ENCODE measurements around the gene GPA33.

The GPA33 gene

DNA sequence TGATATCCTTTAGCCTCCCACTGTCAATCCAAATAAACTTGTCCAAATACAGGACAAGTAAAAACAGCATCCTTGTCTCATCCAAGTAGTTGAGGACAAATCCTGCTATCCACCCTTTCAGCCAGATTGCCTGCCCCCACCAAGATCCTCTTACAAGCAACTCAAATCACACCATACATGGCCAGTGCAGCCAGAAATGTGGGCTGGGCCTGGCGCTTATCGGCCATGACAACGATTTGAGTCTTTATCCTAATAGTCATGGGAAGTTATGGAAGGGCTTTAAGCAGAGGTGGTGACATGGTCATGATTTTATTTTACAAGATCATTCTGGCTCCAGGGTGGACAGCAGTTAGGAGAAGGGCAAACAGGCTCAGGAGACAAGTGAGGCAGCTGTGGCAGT, 6.3 kb downstream of the GPA33 start:
- Mint-ChIP-seq H3K4me3 (no peak overlapping the region), H3K27me3 (no peaks in the 10 kb centered on the region), H3K4me1 (ENCODE audit: low read depth) (peaks cover 4% of the 10 kb centered on the region), H3K36me3 (peaks cover 8% of the 10 kb centered on the region), H3K9me3 (ENCODE audit: low read depth) (no peaks in the 10 kb centered on the region), H3K27ac (no peak overlapping the region)

DNA sequence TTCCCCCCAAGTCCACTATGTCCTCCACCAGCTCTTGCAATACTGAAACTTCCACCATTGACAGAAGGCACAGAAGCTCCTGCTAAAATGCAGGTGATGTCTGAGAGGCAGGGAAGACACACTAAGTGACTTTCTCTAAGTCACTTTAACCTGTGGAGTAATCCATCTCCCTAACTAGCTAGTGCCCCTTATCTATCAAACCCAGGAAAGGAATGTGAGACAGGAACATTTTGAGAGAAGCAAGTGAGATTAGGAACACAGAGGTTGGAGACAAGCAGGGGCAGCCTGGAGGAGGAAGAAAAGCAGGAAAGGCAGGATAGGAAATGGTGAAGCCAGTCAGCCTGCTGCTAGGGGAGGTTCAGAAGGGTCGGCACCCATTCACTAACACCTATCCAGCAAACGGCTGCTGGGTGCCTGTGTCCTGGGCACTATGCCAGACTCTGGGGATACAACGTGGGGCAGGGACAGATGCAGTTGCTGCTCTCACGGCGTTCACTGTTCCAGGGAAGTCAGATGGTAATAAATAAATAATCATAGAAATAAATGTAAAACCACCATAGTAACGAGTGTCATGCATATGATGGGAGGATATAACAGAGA, 7.0 kb downstream of the GPA33 start:
- H3K27me3 Mint-ChIP-seq: no peaks in the 10 kb centered on the region
- H3K9me3 Mint-ChIP-seq (ENCODE audit: low read depth): no peaks in the 10 kb centered on the region
- peaks cover 3% of the 10 kb centered on the region for H3K4me1 Mint-ChIP-seq (ENCODE audit: low read depth)
- no peak overlapping the region for H3K27ac Mint-ChIP-seq
- H3K4me3 Mint-ChIP-seq: no peak overlapping the region
- H3K36me3 Mint-ChIP-seq: peaks cover 8% of the 10 kb centered on the region

DNA sequence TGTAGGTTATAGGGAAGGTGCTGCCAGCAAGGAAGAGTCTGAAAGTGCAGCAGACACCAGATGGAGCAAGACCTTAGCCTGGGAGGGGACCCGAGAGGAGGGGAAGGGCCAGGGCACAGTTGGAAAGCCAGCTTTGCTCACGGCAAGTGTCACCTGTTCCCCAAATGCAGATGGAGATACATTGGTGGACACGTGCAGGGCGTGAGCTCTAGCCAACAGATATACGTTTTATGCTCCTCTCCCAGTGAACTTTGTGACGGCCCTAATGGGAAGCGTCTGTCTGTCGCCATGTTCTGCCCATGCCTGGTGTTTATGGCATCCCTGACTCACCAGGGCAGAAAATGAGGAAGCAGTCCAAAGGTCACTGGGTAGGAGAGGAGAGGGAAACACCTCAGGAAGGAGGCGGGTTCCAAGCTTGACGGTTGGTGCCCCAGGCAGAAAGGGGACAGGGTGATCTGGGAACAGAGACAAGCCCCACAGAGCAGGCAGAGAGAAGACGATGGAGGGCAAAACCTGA, 7.6 kb downstream of the GPA33 start:
- Mint-ChIP-seq H3K36me3 (peaks cover 8% of the 10 kb centered on the region), H3K4me1 (ENCODE audit: low read depth) (peaks cover 3% of the 10 kb centered on the region), H3K27ac (no peak overlapping the region), H3K27me3 (no peaks in the 10 kb centered on the region), H3K9me3 (ENCODE audit: low read depth) (no peaks in the 10 kb centered on the region), H3K4me3 (no peak overlapping the region)

DNA sequence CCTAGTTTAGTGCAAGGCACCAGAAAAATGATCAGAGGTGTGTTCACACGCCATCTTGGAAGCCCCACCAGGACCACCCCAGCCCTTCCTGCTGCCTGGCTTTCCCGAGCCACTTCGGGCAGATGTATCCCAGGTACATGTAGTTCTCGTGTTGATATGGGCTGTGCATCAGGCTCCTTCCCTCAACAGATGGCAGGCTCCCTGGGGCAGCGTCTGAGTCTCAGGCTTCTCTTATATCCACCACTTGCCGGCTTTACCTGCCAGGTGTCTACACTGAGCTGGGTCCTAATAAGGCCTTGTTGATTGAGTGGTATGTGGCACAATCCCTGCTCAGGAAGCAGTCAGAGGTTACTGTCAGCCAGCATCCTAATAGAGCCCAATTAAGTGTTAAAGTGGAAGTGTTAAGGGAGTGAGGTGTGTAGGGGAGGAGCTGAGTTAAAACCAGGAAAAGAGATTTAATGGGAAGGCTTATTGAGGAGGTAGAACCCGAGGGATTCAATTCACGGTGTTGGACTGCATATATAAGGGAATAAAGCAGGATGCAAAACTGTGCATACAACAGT, 8.5 kb downstream of the GPA33 start:
- Mint-ChIP-seq H3K27ac (no peak overlapping the region), H3K4me3 (no peak overlapping the region), H3K27me3 (no peaks in the 10 kb centered on the region), H3K9me3 (ENCODE audit: low read depth) (no peaks in the 10 kb centered on the region), H3K4me1 (ENCODE audit: low read depth) (peaks cover 4% of the 10 kb centered on the region), H3K36me3 (peaks cover 10% of the 10 kb centered on the region)

DNA sequence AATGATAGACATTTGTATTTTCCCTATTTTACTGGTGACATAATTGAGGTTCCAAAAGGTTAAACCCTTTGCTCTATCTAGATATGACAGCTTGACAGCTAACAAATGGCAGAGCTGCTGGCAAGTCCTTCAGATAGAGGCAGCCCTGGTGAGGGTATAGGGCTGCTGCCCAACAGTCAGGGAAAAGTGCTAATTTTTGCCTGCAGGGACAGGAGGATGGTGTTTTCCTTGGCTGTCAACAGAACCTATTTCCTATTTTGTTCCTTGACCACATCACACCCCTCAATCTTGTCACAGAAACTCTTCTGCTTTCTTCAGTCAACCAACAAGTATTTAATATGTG, 12.3 kb downstream of the GPA33 start:
- Mint-ChIP-seq H3K9me3 (ENCODE audit: low read depth) (no peaks in the 10 kb centered on the region), H3K4me1 (ENCODE audit: low read depth) (peaks cover 15% of the 10 kb centered on the region), H3K36me3 (peaks cover 12% of the 10 kb centered on the region), H3K27me3 (no peaks in the 10 kb centered on the region), H3K4me3 (no peak overlapping the region), H3K27ac (no peak overlapping the region)

DNA sequence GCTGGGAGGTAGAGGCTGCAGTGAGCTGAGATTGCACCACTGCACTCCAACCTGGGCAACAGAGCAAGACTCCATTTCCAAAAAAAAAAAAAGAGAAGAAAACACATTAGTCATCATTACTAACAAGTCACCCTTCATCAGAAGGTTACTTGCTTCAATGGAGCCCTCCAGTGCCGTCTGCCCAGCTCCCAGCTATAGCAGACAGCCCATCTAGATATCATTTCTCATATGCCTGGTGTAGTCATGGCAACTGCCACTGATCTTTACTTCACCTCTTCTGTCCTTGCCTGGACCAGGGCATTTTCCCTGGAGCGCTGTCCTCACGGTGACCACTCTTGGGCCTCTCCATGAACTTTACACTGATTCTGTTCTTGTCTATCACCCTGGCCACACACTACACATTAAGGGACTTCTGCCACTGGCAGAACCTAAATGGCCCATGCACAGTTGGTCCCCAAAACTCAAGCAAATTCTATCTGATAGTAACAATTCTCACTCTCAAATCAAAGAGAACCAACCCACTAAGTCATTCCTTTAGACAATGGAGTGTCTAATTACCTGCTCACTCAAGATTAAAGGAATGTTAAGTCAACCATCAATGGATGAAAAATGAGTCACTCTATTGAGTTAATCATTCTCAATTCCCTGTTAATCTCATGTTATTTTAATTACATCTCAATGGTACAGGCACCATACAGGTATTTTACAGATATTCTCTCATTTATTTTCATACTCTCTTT, 12.9 kb downstream of the GPA33 start:
- Mint-ChIP-seq H3K36me3 (peaks cover 12% of the 10 kb centered on the region), H3K9me3 (ENCODE audit: low read depth) (no peaks in the 10 kb centered on the region), H3K4me1 (ENCODE audit: low read depth) (peaks cover 15% of the 10 kb centered on the region), H3K27ac (no peak overlapping the region), H3K27me3 (no peaks in the 10 kb centered on the region), H3K4me3 (no peak overlapping the region)

DNA sequence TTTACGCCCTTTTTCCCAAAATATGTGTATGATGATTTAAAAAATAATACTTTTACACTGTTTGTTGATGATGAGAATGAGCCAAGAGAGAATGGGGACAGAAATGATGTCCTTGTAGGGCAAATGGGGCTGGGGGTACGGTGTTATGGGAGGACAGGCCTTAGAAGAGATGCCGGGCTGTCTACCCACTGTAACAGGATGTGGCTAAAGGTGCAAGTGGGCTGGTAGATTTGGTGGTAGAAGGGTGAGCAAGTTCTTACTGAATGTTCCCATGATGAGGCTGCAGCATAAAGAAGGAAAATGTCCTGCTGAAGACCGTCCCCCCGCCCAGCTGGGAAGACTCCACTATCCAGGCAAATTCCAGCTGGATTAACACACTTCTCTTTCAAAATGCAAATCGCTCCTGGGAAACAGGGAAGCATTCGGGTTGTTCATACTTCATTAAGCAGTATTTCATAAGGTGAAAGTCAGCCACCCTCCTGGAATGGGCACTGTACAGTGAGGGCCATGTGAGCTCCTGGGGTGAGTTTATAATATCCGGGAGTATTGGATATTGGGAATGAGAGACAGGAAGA, 14.0 kb downstream of the GPA33 start:
- Mint-ChIP-seq H3K4me1 (ENCODE audit: low read depth) (peaks cover 15% of the 10 kb centered on the region), H3K9me3 (ENCODE audit: low read depth) (no peaks in the 10 kb centered on the region), H3K27me3 (no peaks in the 10 kb centered on the region), H3K36me3 (peaks cover 12% of the 10 kb centered on the region), H3K27ac (no peak overlapping the region), H3K4me3 (no peak overlapping the region)

DNA sequence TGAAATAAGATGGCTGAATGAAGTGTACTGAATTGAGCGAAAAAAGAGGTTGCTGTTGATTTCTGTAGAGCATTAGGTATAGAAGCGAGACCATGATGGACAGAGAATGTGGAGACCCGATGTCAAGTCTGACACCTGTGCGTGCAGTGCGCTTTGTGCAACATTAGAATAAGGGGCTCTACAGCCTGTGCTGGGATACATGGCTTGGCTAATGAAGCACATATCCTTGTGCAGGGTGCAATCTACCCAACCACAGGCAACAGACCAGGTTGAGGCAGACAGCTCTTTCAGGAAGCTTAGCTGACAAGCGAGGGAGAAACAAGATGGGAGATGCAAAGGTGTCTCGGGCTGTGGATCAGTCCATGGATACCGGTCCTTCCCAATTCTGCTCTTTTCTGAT, 18.9 kb downstream of the GPA33 start:
- no peak overlapping the region for H3K27ac Mint-ChIP-seq
- no peak overlapping the region for H3K4me3 Mint-ChIP-seq
- peaks cover 9% of the 10 kb centered on the region for H3K4me1 Mint-ChIP-seq (ENCODE audit: low read depth)
- H3K36me3 Mint-ChIP-seq: peaks cover 2% of the 10 kb centered on the region
- no peaks in the 10 kb centered on the region for H3K9me3 Mint-ChIP-seq (ENCODE audit: low read depth)
- no peaks in the 10 kb centered on the region for H3K27me3 Mint-ChIP-seq

DNA sequence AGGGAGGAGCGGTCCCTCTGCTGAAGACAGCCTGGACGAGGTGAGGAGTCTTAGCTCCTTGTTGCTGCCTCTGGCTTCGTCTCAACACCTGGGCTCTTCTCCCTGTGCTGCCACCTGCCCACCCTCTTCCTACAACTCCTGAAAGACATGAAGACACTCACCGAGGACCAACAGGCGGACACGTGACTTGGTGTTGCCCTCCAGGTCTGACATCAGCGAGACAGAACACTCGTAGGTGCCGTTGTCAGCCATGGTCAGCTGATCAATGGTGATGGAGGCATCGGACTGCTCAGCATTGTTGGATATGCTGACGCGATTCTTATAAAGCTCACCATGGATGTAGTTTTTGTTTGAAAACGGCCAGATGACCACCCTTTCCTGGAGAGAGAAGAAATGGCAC, 21.4 kb downstream of the GPA33 start:
- no peaks in the 10 kb centered on the region for H3K4me1 Mint-ChIP-seq (ENCODE audit: low read depth)

DNA sequence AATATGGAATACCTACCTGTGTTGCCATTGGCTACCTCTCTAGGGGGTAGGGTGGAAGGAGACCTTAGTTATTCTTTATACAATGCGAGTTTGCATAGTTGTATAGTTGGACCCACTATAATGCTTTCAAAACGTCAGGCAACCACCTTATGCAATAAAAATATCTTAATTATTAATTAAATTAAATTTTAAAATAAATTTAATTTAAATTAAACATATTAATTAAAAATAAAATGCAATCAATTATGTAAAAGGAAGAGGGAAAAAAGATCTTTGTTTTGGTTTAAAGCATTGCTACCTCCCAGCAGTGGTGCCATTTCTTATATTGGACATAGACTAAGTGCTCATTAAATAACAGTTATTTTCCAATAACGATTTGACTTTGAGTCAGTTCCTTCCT, 22.3 kb downstream of the GPA33 start:
- H3K4me3 Mint-ChIP-seq: no peak overlapping the region
- H3K36me3 Mint-ChIP-seq: no peaks in the 10 kb centered on the region
- H3K9me3 Mint-ChIP-seq (ENCODE audit: low read depth): no peaks in the 10 kb centered on the region
- H3K27ac Mint-ChIP-seq: no peak overlapping the region
- H3K27me3 Mint-ChIP-seq: no peaks in the 10 kb centered on the region
- H3K4me1 Mint-ChIP-seq (ENCODE audit: low read depth): no peaks in the 10 kb centered on the region

More for the DNA sequence above, 21.4 kb downstream of the GPA33 start:
- Mint-ChIP-seq H3K27me3 (no peaks in the 10 kb centered on the region), H3K36me3 (no peaks in the 10 kb centered on the region), H3K27ac (no peak overlapping the region), H3K4me3 (no peak overlapping the region), H3K9me3 (ENCODE audit: low read depth) (no peaks in the 10 kb centered on the region)

DNA sequence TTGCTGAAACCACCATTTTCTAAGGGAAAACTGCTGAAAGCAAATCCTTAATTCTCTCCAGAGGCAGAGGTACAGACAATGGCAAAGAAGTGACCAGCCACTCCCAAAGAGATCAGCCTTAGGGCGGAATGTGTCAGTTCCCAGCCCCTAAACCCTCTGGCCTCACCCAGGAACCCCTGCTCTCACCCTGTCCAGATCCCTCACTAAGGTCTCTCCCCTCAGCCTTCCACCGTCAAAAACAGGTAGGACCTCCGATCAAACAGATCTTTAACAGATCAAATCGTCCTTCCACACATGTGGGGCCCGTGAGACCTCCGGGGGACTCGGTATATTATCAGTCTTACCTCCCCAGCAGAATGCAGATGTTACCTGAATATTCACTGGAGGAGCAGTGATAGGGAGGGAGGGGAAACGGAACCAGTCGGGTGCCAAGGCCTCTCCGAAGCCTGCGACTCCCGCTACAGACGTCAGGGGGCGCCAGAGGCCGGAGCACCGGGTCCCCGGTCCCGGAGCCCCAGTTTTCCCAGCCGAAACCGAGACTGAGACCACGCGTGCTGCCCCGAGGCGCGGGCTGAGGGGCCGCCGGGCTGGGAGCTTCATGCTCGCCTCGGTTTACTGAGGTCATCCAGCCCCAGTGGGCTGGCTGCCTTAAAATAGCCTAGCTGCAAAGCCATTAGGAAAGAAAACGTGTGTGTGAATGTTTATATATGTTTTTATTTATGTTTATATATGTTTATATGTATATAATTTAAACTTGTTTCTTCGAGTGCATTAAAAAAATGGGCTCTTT, 23.6 kb downstream of the GPA33 start:
- no peak overlapping the region for H3K4me3 Mint-ChIP-seq
- H3K27ac Mint-ChIP-seq: no peak overlapping the region
- no peaks in the 10 kb centered on the region for H3K4me1 Mint-ChIP-seq (ENCODE audit: low read depth)
- H3K36me3 Mint-ChIP-seq: no peaks in the 10 kb centered on the region
- H3K27me3 Mint-ChIP-seq: no peaks in the 10 kb centered on the region
- H3K9me3 Mint-ChIP-seq (ENCODE audit: low read depth): no peaks in the 10 kb centered on the region

DNA sequence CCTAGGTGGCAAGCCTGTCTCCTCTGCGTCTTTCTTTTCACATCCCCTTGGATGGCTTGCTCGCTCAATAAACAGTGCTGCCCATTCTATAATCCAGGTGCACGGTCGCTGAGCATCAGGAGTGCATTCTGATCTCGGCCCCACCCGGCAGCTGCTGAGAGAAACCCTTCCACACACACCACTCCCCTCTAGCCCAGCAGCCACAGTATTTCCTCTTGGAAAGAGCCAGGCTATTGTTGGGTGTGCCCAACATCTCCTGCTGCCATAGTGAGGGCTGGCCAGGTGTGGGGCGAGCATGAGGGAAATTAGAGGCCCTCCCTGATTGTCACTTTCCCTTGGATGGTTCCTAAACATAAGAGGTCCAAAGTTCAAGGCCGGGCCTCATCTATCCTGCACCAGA, 24.7 kb downstream of the GPA33 start:
- H3K36me3 Mint-ChIP-seq: no peaks in the 10 kb centered on the region
- no peak overlapping the region for H3K4me3 Mint-ChIP-seq
- no peaks in the 10 kb centered on the region for H3K4me1 Mint-ChIP-seq (ENCODE audit: low read depth)
- no peak overlapping the region for H3K27ac Mint-ChIP-seq
- H3K9me3 Mint-ChIP-seq (ENCODE audit: low read depth): no peaks in the 10 kb centered on the region
- no peaks in the 10 kb centered on the region for H3K27me3 Mint-ChIP-seq

DNA sequence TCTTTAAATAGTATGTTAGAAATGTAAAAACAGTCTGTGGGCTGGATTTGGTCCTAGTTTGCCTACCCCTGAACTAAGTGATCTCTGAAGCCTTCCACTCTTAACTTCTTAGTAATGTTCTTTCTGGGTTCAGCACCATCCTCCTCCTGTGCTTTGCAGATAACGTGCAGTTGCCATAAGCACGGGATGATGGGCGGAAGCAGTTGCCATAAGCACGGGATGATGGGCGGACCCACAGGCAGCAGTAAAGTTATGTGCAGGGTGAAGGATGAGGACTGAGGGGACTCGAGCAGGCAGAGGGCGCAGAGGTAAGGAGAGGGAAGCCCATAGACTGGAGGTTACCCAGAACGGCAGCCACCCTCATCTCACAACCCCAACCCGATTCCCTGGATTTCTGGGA, 25.6 kb downstream of the GPA33 start:
- H3K27ac Mint-ChIP-seq: no peak overlapping the region
- no peaks in the 10 kb centered on the region for H3K27me3 Mint-ChIP-seq
- H3K4me1 Mint-ChIP-seq (ENCODE audit: low read depth): no peaks in the 10 kb centered on the region
- H3K36me3 Mint-ChIP-seq: no peaks in the 10 kb centered on the region
- no peak overlapping the region for H3K4me3 Mint-ChIP-seq
- no peaks in the 10 kb centered on the region for H3K9me3 Mint-ChIP-seq (ENCODE audit: low read depth)

DNA sequence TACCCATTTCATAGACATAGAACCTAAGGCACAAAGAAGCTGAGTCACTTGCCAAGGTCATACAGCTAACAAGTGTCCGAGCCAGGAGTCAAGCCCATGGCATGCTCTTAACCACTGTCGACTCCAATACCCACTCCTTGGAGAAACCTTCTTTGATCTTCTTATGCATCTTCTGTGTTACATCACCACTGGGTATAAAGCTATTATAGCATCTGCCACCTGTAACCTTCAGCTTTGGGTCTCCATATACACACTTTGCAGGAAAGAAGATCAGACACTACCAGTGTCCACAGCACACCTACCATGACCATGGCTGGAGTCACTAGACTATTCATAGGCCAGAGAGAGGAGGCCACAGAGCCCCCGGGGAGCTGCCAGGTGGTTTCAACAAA, 29.1 kb downstream of the GPA33 start:
- Mint-ChIP-seq H3K9me3 (ENCODE audit: low read depth) (no peaks in the 10 kb centered on the region), H3K36me3 (no peaks in the 10 kb centered on the region), H3K27ac (no peak overlapping the region), H3K27me3 (no peaks in the 10 kb centered on the region), H3K4me3 (no peak overlapping the region), H3K4me1 (ENCODE audit: low read depth) (peaks cover 4% of the 10 kb centered on the region)
